Smooth muscle cell of trachea (primary cell): Measurements from ENCODE around the gene UBASH3A. TPM values are rescaled to one million over a fixed set of nuclear protein-coding genes. Genes with fewer than 3 reads are reported as not detected.

ENCODE experiments used
- total RNA-seq: library from RNA; depleted of rRNA; stranded (reverse); fragments of >200 nt; gene quantifications from 2 replicates; pipeline ENCODE4 v1.2.1, GENCODE V29; 2014

UBASH3A gene, protein sequence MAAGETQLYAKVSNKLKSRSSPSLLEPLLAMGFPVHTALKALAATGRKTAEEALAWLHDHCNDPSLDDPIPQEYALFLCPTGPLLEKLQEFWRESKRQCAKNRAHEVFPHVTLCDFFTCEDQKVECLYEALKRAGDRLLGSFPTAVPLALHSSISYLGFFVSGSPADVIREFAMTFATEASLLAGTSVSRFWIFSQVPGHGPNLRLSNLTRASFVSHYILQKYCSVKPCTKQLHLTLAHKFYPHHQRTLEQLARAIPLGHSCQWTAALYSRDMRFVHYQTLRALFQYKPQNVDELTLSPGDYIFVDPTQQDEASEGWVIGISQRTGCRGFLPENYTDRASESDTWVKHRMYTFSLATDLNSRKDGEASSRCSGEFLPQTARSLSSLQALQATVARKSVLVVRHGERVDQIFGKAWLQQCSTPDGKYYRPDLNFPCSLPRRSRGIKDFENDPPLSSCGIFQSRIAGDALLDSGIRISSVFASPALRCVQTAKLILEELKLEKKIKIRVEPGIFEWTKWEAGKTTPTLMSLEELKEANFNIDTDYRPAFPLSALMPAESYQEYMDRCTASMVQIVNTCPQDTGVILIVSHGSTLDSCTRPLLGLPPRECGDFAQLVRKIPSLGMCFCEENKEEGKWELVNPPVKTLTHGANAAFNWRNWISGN
- not detected in 2 replicates for total RNA-seq

DNA sequence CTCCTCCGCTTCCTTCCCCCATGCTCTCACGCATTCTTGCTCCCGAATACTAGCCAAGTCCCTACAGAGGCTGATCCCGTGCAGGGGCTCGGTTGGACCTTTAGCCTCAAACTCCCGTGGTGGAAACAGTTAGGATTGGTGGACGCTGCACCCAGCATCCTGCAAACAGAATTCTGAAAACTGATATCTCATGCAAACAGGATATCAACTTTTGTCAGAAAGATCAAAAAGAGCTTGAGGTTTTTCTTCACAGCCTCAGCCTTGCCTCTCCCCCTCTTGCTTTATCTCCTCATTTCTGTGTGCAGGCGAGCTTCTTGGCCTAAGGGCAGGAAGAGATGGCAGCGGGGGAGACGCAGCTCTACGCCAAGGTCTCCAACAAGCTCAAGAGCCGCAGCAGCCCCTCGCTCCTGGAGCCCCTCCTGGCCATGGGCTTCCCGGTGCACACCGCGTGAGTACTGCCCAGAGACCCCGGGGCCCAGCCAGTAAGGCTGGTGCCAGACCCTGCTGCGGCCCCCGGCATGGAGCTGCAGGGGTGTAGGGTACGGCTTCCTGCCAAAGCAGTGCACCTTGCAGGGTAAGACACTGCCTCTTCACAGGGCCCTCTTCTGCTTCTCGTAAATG, at the start of gene UBASH3A:
UBASH3A (plus strand) TSS at position 292 of the 621 bp plus-strand sequence; CDS start at position 336, 44 bp downstream.

DNA sequence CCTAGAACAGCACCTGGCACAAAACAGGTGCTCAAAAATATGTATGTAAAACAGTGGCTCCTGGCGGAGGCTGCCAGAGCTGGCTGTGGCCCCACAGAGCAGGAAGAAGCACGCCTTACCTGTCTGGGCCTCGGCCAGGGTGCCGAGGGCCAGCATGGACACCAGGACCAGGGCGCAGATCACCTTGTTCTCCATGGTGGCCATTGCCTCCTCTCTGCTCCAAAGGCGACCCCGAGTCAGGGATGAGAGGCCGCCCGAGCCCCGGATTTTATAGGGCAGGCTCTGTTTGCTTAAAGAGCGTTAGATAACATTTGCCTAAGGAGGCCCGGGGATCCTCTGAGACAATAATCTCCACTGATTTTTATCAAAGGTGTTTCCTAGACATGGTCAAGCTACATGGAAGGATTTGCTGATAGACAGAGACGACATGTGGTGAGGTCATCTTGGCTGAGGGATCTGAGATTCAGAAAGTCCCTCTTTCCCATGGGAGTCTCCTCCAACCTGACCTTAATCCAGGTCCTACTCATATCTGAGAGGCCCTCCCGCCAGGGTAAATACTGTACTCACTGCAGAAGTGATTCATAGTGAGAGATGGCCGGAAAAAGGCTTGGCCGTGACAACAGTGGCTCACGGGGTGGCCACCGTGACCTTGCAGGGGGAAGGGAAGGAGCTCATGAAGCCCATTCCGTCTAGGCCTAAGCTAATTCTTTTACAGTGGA, 37.3 kb upstream of the UBASH3A start, which contains the start of gene TFF1:
TFF1 (minus strand) TSS at position 244 of the 719 bp plus-strand sequence; CDS start at position 204, 40 bp downstream.

DNA sequence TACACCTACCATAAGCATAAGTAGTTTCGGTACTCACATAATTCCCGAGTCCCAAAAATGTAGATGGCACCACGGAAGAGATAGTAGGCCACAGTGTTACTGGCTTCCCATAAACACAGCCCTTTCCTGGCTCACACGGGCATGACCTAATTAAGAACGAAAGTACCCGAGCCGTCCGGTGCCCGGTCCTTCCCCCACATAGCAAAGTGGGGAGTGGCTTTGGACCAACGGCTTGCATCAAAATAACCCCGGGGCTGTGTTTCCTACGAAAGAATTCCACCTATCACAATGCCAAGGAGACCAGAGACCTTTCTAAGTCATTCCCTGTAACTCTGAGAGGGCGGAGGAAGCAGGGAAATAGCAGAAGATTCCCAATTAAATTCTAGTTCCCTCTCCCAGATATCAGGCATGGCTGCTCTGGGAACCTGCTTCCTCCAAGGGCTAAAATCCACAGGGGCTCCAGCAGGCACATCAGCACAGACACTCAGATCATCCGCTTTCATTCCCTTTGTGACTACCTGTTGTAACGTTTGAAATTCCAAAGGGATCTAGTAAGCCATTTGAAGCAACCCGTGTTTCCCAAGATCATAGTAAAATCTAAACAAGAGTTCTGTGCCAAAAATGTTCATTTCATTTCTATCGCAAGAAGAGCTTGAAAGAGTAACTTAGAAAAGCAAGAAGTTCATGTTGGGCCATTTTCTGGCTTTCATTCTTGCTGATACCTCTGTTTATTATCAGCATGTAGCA, 7.6 kb upstream of the UBASH3A start, which contains the start of gene TMPRSS3:
TMPRSS3 (minus strand) TSS at position 148 of the 747 bp plus-strand sequence. CDS start 635 bp downstream, outside the sequence.

GRCh38 chr21:42496120-42496838, 92.6 kb downstream of the UBASH3A start, which contains the start of gene RSPH1:
TSS of gene RSPH1 (minus strand) at chr21:42496224. CDS start at chr21:42496186, 38 bp downstream.

Other genes starting within 250 kb of the UBASH3A start
- 4.1 and 4.5 TPM in 2 replicates for gene ABCG1, start 184.8 kb upstream of the UBASH3A start, total RNA-seq
- 0.17 and 0.29 TPM in 2 replicates for gene TFF3, start 88.5 kb upstream of the UBASH3A start, total RNA-seq
- not detected in 2 replicates for gene TFF2, start 52.9 kb upstream of the UBASH3A start, total RNA-seq
- not detected in 2 replicates for gene TFF1, start 37.4 kb upstream of the UBASH3A start, total RNA-seq
- not detected in 2 replicates for gene TMPRSS3, start 7.8 kb upstream of the UBASH3A start, total RNA-seq
- 0.15 and 0.17 TPM in 2 replicates for gene RSPH1, start 92.3 kb downstream of the UBASH3A start, total RNA-seq
- 2.3 and 2.6 TPM in 2 replicates for gene SLC37A1, start 110.0 kb downstream of the UBASH3A start, total RNA-seq
- gene PDE9A, start 249.7 kb downstream of the UBASH3A start, total RNA-seq: 0.15 and 0.50 TPM in 2 replicates